Activated T-cell treated with anti-CD3 and anti-CD28 coated beads, Interleukin-2, amount 50 U/mL, for 4 hours (primary cell): ENCODE results near the gene SKAP2. TPM values are rescaled to one million over a fixed set of nuclear protein-coding genes. Genes with fewer than 3 reads are reported as not detected.

Source experiments
- ATAC-seq, 2 donors: fragments of 200-7000 bp; cut with Tn5 transposase; one replicate each; pipeline ENCODE4 v1.10.0; 2021
- DNase-seq: peaks from one replicate; pipeline ENCODE4 v3.0.0-alpha.2; 2020
- H3K27me3 Mint-ChIP-seq: one replicate; pipeline ENCODE4 v1.8.0; 2021; ENCODE audit warnings: low read depth, mixed read lengths
- H3K36me3 Mint-ChIP-seq: one replicate; pipeline ENCODE4 v1.8.0; 2022; ENCODE audit warnings: mixed read lengths; ENCODE audit not compliant: insufficient read depth
- H3K4me1 Mint-ChIP-seq: one replicate; pipeline ENCODE4 v1.8.0; 2021; ENCODE audit warnings: low read depth, mixed read lengths
- H3K4me3 Mint-ChIP-seq: one replicate; pipeline ENCODE4 v1.8.0; 2021; ENCODE audit warnings: mild to moderate bottlenecking, moderate library complexity, mixed read lengths
- H3K9me3 Mint-ChIP-seq: one replicate; pipeline ENCODE4 v1.8.0; 2021; ENCODE audit warnings: mixed read lengths
- total RNA-seq, 3 donors: library from RNA; stranded (reverse); gene quantifications; one replicate each; pipeline ENCODE4 v1.2.1, GENCODE V29; 2021

Gene SKAP2
- total RNA-seq, 3 donors from 2014 or later: 2.3 to 5.4 (median 4.1) TPM

DNA sequence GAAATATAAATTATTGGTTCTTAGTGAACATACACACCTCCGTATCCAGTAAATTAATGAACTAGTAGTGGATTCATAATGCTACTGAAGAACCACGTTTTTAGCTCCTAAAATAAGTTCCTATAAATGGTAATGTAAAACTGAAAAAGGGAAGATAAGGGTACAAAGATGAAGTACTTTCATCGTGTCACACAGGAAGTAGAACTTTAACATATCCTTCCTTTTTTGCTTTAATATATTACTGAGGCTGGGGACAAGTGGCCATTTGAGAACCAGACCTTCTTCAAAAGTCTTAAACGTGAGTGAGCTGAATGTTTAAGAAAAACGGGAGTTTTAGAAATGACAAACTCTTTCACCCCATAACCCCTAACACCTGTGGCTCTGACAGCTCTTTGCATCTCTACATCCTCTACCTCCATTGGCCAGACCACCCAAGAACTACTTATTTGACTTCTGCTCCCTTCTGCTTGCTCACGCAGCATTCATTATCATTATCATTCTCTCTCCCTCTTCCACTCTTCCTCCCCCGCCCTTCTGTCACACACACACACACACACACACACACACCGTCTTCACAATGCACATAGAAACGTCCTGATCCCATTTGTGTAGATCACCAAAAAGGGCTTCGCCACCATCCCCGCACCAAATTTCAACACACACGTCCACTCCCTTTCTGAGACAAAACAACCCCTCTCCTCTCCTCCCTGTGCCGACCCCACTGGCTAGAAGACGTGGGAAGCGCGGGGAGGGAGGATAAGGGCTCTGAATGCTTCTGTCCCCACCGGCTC, 677 bp downstream of the SKAP2 start:
- Mint-ChIP-seq H3K4me3 (peak overlapping the region; percentile 94), H3K9me3 (peaks cover 4% of the 10 kb centered on the region), H3K36me3 (no peaks in the 10 kb centered on the region), H3K4me1 (peaks cover 21% of the 10 kb centered on the region), H3K27me3 (peaks cover 37% of the 10 kb centered on the region)
- ATAC-seq (peak; percentile 17 to 19), DNase-seq (no peak)

DNA sequence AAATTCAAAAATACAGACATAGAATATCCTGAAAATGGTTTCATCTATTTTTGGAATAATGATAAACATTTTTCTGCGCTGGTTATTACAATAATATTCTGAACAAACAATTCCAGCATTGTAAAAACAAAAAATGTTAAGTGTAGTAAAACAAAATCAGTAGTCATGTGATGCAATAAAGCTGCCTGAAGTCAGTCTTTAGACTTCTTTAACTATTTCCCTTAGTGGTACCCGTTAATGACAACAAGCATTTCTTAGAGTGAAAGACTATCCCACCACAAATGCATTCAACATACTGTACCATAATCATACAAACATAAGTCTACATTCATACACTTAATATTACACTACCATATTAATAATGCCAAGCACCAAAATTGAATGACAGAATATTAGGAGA, 1.6 kb downstream of the SKAP2 start:
- H3K27me3 Mint-ChIP-seq: peaks cover 42% of the 10 kb centered on the region

DNA sequence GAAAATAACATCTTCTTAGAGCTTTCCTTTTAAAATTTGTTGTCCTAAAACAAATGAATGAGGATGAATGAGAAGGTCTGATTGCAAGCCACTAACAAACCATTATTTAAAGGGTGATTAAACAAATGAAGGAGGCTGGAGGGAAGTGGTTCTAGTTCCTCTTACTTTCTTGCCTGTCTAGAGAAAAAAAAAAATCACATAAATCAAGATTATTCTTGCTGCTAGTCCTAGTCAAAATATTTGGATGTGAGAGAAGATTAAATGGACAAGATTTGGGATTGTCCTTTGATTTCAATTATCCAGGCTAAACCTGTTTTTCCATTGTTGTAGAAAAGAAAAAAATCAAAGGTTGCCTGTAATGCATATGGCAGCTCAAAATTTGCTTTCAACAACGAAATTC, 3.3 kb downstream of the SKAP2 start:
- DNase-seq: no peak
- Mint-ChIP-seq H3K4me3 (no peak overlapping the region), H3K27me3 (peaks cover 50% of the 10 kb centered on the region), H3K36me3 (no peaks in the 10 kb centered on the region), H3K9me3 (peaks cover 4% of the 10 kb centered on the region), H3K4me1 (peaks cover 21% of the 10 kb centered on the region)
- no peak for ATAC-seq

More for the DNA sequence above, 1.6 kb downstream of the SKAP2 start:
- H3K36me3 Mint-ChIP-seq: no peaks in the 10 kb centered on the region
- DNase-seq (no peak), ATAC-seq (no peak)
- peaks cover 4% of the 10 kb centered on the region for H3K9me3 Mint-ChIP-seq
- peak overlapping the region; percentile 94 for H3K4me3 Mint-ChIP-seq
- H3K4me1 Mint-ChIP-seq: peaks cover 21% of the 10 kb centered on the region

DNA sequence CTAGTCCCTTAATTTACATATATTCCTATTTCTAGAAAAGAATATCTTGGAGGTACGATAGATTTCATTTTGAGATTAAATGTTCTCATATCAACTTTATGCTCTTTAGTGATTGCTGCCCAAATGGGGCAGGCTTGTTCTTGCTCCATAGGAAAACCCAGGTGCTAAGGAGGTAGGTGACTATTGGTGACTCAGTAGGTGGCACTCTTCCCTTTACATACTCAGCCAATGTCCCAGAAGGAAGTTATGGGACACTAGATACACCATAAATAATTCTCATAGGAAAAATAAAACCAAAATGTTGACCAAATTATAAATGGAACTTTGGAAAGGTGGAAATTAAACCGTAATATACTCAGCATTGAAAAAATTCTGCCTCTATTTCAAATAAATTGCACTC, 4.0 kb downstream of the SKAP2 start:
- peaks cover 16% of the 10 kb centered on the region for H3K4me1 Mint-ChIP-seq
- no peaks in the 10 kb centered on the region for H3K36me3 Mint-ChIP-seq
- peaks cover 46% of the 10 kb centered on the region for H3K27me3 Mint-ChIP-seq
- H3K4me3 Mint-ChIP-seq: no peak overlapping the region
- ATAC-seq (no peak), DNase-seq (no peak)
- H3K9me3 Mint-ChIP-seq: no peaks in the 10 kb centered on the region

DNA sequence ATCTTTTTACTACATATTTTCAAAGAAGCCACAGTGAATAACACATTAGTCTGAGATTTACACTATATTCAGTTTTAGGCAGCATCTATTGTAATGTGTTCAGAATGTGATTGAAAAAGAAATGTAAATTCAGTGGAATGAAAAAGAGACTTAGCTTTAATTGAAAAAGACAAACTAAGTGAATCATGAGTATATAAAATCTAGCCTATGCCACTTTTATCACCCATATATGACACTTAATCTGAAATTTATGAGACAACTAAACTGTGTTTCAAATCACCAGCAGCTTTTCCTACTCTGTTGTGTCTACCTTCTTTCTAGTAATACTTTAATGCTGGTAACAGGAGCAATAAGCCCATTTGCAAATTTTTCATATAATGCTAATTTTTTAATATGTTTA, 4.7 kb downstream of the SKAP2 start:
- peaks cover 46% of the 10 kb centered on the region for H3K27me3 Mint-ChIP-seq
- no peaks in the 10 kb centered on the region for H3K36me3 Mint-ChIP-seq
- ATAC-seq: no peak
- no peak overlapping the region for H3K4me3 Mint-ChIP-seq
- H3K9me3 Mint-ChIP-seq: no peaks in the 10 kb centered on the region
- H3K4me1 Mint-ChIP-seq: peaks cover 10% of the 10 kb centered on the region
- DNase-seq: no peak

DNA sequence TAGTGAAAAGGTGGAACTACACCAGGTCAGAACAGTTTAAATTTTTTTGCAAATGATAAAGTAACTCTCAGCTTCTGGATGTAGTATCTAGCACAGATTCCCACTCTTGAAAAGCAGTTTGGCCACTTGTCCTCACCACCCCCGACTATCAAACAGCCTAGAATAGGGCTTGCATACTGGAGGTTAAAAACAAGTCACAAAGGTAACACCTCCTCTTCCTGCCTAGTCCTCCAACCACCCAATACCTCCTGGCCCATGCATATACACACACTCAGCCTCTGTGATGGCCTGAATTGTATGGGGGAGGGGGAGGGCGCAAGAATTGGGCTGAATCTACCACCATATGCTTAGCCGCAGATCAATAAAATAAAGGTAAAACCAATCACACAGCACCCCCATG, 5.7 kb downstream of the SKAP2 start:
- Mint-ChIP-seq H3K4me1 (peaks cover 4% of the 10 kb centered on the region), H3K27me3 (peaks cover 43% of the 10 kb centered on the region), H3K9me3 (no peaks in the 10 kb centered on the region), H3K36me3 (no peaks in the 10 kb centered on the region), H3K4me3 (no peak overlapping the region)
- DNase-seq (no peak), ATAC-seq (no peak)

DNA sequence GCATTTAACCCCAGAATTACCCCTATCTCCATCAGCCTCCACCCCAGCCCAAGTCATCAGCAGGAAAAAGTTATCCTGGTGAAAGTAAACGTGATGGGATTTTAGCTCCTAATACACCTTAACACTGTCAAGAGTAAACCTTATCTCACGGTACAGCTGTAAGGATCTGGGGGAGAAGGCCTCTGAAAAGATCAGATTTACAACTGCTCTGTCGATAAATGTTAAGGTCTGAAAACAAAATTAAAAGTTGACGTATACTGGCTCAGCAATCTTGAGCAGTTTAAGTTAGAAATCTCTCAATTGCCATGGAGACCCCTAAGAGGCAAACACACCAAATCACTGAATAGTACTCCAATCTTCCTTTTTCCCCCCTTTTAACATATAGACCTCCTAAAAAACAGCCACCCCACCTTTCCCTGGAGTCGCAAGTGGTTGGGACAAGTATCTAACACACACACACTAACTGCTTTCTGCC, 6.1 kb downstream of the SKAP2 start:
- H3K36me3 Mint-ChIP-seq: peaks cover 1% of the 10 kb centered on the region
- H3K4me3 Mint-ChIP-seq: no peak overlapping the region
- no peaks in the 10 kb centered on the region for H3K9me3 Mint-ChIP-seq
- ATAC-seq (no peak), DNase-seq (no peak)
- no peaks in the 10 kb centered on the region for H3K4me1 Mint-ChIP-seq
- peaks cover 42% of the 10 kb centered on the region for H3K27me3 Mint-ChIP-seq

DNA sequence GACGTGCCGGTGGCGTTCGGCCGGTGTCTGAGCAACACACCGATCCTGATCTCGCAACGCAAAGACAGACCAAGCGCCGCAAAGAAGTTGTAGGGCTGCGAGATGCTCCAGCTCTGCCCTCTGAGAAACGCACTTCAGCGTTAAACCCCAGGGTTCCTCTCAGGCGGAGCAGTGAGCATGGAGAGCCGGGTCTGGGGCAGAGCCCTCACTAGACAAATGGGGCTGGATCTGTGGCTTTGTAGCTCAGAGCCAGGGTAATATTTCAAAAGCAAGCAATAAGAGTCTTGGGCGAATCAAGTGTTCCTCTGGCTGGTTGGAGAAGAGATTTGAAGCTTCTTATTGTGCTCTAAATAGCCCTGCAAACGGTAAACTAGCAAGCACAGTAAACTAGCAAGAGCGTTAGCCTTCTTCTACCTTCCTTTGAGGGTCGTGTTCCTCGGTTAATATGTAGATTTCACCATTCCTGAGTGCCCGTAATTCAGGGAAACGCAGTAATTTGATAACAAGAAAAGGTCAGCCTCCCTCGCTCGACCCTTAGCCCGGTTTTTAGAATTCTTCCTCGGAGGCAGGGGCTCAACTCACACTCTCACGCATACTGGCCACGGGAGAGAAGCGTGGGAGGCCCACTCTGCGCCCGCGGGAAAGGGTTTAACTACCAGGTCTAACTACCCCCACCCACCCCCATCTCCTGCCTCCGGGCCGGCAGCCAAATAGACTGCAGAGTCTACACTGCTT, 6.7 kb downstream of the SKAP2 start:
- DNase-seq (no peak), ATAC-seq (no peak)
- no peaks in the 10 kb centered on the region for H3K9me3 Mint-ChIP-seq
- H3K36me3 Mint-ChIP-seq: peaks cover 1% of the 10 kb centered on the region
- H3K4me1 Mint-ChIP-seq: no peaks in the 10 kb centered on the region
- peak overlapping the region; percentile 37 for H3K4me3 Mint-ChIP-seq
- peaks cover 44% of the 10 kb centered on the region for H3K27me3 Mint-ChIP-seq

DNA sequence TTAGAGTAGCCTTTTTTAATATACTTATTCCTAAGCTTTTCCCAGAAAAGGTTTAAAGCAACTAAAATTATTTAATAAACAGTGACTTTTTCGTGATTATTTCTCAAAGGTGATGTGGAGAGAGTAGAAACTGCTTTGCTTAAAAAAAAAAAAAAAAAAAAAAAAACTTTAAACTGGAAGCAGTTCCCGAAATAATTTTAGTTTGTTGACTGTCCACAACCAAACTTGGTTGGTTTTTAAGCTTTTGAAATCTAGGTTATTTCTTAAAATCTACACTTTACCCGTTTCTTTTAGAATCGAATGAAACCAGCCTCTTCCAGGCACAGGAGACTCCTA, 7.3 kb downstream of the SKAP2 start:
- Mint-ChIP-seq H3K4me1 (no peaks in the 10 kb centered on the region), H3K36me3 (peaks cover 1% of the 10 kb centered on the region), H3K4me3 (peak overlapping the region; percentile 37), H3K27me3 (peaks cover 44% of the 10 kb centered on the region), H3K9me3 (no peaks in the 10 kb centered on the region)
- no peak for ATAC-seq
- DNase-seq: no peak

DNA sequence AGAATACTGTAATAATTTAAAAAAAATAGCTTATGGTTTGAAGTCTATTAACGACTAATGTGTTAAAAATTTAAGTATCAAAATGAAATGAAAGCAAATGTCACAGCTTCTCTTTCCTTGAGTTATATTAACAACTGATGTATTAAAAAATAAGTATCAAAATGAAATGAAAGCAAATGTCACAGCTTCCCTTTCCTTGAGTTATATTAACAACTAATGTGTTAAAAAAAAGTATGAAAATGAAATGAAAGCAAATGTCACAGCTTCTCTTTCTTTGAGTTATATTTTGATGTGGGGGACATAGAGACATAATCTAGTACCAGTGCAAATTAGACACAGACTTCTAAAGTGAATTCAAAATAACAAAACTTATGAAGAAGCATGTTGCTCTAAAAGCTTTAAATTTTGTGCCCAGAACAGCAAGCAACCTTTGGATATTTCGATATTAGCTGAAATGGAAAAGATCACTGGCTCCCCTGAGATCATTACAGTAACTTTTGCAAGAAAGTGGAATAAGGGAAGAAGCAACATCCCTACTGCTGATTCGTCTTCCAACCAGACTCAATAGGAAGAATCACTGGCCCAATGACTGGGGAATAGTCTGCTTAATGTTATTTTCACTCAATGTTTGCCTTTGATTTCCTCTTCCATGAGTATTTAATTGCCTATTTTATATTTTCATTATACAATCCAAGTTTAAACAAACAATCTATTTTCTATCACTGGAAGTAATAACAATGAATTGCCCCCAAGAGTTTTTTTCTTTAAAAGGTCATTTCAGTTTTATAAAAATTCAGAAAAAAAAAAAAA, 8.0 kb downstream of the SKAP2 start:
- Mint-ChIP-seq H3K4me1 (no peaks in the 10 kb centered on the region), H3K9me3 (no peaks in the 10 kb centered on the region), H3K27me3 (peaks cover 44% of the 10 kb centered on the region), H3K36me3 (peaks cover 1% of the 10 kb centered on the region), H3K4me3 (no peak overlapping the region)
- no peak for ATAC-seq
- no peak for DNase-seq

DNA sequence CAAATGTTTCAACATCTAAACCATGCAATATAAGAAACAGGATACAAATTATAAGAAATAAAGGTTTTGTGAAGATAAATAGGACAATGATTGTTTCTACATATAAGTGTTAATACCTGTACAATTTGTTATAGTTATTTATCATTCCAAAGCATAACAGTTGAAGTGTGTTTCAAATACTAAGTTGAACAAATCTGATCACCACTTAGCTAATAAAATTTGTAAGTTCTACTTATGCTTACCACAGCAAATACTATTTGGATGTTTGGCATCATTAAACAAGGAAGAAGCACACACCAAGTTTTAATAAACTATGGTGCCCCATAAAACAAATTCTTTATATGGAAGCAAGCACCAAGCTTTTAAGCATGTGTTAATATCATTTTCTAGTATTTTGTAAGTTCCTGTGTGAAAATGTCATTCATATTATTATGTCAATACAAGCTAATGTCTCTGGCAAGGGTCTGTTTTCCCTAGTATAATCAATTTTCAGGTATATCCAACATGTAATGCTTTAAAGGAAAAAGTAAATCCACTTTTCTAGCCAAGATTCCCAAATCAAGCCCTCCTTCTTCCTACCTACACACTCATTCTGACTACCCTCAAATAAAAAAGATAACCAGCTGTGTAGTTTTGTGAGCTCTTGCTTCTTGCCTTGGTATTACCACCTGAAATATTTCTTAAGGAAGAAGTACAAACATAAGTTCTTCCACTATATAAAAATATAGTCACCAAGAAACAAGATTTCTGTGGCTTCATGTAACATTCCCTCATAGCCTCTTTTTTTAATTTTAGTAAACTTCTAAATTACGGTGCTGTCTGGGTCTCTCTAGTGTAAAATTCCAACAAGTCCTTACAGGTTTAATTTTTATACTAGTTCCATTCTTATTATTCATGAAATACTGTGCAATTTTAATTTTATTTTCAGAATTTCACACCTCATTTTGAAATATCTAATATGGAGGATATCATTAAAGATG, 9.2 kb downstream of the SKAP2 start:
- Mint-ChIP-seq H3K9me3 (no peaks in the 10 kb centered on the region), H3K4me3 (no peak overlapping the region), H3K4me1 (no peaks in the 10 kb centered on the region), H3K36me3 (peaks cover 1% of the 10 kb centered on the region), H3K27me3 (peaks cover 40% of the 10 kb centered on the region)
- no peak for ATAC-seq
- no peak for DNase-seq

DNA sequence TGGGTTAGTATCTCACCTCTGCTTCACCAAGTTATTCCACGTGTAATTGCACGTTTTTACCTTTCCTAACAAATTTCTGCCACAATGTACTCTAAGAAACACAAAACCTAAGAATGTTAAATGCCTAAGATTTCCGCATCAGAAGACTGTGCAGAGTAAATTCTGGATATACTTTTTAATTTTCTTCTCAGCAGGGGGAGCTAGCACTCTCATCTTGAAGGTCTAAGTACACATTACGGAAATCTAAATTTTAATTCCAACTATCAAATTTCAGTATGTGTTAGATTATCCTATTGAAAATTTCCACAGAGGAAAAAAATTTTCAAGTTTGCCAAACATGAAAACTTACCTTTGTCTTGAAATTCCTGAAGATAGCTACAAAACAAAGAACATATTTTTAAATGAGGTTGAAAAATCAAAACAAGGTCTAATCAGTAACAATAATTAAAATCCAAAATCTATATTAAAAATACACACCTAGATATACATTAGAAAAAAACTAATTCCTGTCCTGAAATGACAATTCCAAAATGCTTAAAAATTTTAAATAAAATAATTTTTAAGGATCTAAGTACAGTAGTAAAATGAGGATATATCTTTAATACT, 10.5 kb downstream of the SKAP2 start:
- Mint-ChIP-seq H3K27me3 (peaks cover 40% of the 10 kb centered on the region), H3K36me3 (peaks cover 1% of the 10 kb centered on the region), H3K9me3 (no peaks in the 10 kb centered on the region), H3K4me1 (no peaks in the 10 kb centered on the region), H3K4me3 (no peak overlapping the region)
- DNase-seq: no peak
- no peak for ATAC-seq

DNA sequence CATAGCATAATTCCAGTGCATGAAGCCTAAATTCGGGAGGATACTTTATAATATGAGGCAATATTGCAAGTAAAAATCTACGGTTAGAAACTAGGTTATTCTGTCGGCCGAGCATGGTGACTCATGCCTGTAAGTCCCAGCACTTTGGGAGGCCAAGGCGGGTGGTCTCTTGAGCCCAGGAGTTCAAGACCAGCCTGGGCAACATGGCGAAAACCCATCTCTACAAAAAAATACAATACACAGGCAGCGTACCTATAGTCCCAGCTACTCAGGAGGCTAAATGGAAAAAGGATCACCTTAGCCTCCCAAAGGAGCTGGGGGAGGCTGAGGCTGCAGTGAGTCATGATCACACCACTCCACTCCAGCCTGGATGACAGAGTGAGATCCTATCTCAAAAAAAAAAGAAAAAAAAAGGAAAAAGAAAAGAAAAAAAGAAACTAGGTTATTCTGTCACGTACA, 14.2 kb downstream of the SKAP2 start:
- peaks cover 12% of the 10 kb centered on the region for H3K27me3 Mint-ChIP-seq
- no peak overlapping the region for H3K4me3 Mint-ChIP-seq
- DNase-seq (no peak), ATAC-seq (no peak)
- H3K9me3 Mint-ChIP-seq: no peaks in the 10 kb centered on the region
- no peaks in the 10 kb centered on the region for H3K4me1 Mint-ChIP-seq
- peaks cover 1% of the 10 kb centered on the region for H3K36me3 Mint-ChIP-seq
